ENCODE measurements around the gene THTPA.
"Not testable (repeated sequence)": the region's sequence is repeated elsewhere in the genome, so short reads cannot be mapped to it uniquely, and the experiment has no call there.

THTPA gene

DNA sequence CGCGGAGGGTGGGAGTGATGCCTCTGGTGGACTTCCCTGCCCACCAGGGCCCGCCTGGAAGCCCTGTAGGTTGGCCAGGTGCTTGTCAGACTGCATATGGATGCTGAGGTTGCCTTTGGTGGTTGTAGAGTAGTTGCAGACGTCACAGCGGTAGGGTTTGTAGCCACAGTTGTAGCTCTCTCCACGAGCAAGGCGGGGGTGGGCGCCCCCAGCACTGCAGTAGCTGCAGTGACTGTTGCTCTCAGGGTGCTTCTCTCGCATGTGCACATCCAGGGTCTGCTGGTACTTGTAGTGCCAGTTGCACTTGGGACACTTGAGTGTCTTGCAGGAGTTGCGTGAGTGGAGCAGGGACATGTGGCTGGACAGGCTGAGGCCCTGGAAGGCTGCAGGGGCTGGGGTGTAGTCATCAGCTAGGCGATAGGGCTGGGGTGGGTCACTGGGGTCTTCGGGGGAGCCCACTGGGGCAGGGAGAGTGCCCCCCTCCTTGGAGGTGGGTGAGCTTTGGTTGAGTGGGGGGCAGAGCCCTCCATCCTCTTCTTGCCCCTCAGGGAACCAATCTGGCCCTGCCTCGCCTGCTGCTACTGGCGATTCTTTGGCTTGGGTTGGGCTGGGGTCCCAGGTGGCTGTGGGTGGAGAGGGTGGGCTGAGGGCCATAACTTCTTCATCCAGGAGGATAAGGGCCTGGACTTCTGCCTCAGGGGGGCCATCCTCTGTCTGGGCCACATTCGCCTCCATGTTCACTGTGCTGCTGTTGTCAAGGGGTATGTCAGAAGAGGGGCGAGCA is 22.2 kb upstream of the THTPA start:
- DNase-seq (ENCODE audit: low read depth), result no peak

DNA sequence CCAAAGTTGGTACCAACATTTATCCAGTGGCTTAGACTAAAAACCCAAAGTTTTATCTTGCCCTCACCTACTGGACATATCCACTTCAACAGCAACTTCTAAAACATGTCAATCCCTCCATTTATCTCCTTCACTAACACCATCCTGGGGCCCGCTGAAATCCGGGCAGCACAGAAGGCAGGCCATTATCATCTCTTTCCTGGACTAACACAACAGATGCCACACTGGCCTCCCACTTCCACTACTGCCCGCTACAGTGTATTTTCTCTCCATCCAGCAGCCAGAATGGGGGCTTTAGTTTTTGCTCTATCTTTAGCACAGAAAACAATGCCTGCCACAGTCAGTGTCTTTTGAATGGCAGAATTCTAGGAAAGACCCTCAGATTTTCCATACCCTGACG is 20.1 kb upstream of the THTPA start:
- DNase-seq (ENCODE audit: low read depth), result no peak

GRCh38 chr14:23536494-23536893 is 19.6 kb upstream of the THTPA start:
- DNase-seq (ENCODE audit: low read depth), result no peak

DNA sequence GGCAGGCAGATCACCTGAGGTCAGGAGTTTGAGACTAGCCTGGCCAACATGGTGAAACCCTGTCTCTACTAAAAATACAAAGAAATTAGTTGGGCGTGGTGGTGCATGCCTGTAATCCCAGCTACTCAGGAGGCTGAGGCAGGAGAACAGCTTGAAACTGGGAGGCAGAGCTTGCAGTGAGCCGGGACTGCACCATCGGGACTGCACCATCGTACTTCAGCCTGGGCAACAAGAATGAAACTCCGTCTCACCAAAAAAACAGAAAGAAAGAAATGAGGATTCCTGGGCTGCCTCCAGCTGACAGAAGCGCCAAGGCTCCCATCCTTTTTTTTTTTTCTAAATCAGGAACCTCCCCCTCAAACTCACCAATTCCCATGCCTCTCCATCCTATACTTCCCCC is 19.2 kb upstream of the THTPA start:
- not testable (repeated sequence) for DNase-seq (ENCODE audit: low read depth)

- no peak for DNase-seq (ENCODE audit: low read depth)
These were observed 18.6 kb upstream of the THTPA start for GRCh38 chr14:23537351-23538049.

- DNase-seq (ENCODE audit: low read depth), result no peak
These were observed 17.9 kb upstream of the THTPA start for GRCh38 chr14:23538050-23538718.

DNA sequence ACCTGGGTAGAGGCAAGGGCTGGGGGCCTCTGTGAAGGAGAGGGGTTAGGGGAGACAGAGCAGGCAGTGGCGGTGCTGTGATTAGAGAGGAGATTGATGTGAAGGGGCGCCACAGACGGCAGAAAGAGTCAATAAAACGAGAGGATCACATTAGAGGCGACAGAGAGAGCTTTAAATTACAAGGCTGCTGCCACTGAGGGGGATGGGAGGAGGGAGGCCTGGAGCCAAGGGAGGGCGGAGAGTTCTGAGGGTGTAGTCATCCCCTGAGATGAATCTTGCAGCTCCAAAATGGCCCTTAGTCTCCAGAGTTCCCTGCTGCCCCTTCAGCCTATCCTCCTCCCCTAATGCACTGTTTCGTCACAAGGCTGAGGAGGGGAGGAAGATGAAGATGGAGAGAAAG is 17.3 kb upstream of the THTPA start:
- no peak for DNase-seq (ENCODE audit: low read depth)

- no peak for DNase-seq (ENCODE audit: low read depth)
These were observed 16.6 kb upstream of the THTPA start for GRCh38 chr14:23539248-23540140.

GRCh38 chr14:23540141-23540469 is 16.0 kb upstream of the THTPA start:
- DNase-seq (ENCODE audit: low read depth), result no peak

DNA sequence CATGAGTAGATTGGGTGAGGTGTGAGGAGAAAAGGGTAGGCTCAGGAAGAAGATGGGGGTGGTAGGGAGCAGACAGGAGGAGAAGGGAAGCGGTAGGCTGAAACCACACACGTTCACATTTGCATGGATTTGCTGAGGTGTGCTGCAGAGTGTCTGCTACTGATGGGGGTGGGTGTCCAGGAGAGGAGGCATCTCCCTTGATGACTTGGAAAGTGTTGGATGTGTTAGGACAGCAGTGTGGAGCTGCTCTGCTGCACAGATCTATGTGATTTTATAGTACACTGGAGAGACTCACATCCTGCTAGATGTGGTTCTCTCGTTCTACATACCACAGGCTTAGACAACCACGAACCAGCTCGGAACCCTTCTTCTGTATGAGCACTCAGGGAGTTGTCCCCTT is 13.8 kb upstream of the THTPA start:
- no peak for DNase-seq (ENCODE audit: low read depth)

DNA sequence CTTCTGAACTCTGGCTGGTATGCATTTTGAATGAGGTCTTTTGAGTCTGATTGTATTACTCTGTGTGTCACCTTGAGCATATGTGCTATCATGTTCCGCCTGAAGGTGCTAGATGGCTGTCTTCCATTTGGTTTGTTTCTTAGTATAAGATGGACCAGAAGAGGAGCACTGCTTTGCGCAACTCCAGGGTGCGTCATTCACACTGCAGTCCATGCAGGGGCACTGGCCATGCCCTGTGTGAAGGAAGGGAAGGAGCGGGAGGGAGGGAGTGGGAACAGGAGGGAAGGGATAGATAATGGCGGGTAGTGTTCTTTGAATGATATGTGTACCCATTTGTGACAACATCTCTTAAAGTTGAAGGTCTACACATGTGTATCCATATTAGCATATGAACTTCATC is 12.7 kb upstream of the THTPA start:
- DNase-seq (ENCODE audit: low read depth), result no peak

- no peak for DNase-seq (ENCODE audit: low read depth)
These were observed 11.3 kb upstream of the THTPA start for GRCh38 chr14:23544511-23545447.

- DNase-seq (ENCODE audit: low read depth), result no peak
These were observed 10.2 kb upstream of the THTPA start for GRCh38 chr14:23545740-23546365.

DNA sequence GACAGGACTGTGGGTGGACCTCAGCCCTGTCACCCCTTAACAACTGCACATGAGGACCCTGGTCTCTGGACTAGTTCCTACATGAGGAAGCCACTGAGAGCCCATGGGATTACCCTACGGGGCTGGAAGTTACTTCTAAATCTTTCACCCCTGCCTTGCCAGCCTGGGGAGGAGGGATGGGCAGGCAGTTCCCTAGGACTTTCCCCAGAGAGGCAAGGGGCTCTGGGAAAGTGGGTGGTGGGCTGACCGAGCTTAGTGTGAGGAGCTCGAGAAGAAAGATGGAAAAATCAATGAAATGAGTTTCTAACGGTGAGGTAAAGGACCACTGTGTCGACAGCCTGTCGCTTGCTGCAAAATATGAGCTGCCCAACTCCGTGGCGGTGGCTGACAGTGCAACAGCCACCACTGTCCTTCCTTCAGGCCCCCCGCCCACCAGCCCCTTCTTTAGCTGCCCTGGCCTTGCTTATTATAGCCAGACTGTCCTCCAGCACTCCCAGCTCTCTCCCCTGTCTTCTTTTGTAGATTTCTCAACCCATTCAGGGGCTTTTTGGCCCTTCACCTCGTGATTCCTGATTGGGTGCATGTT is 9.5 kb upstream of the THTPA start:
- no peak for DNase-seq (ENCODE audit: low read depth)

GRCh38 chr14:23547924-23548323 is 8.1 kb upstream of the THTPA start:
- DNase-seq (ENCODE audit: low read depth), result no peak

- no peak for DNase-seq (ENCODE audit: low read depth)
These were observed 7.4 kb upstream of the THTPA start for GRCh38 chr14:23548351-23549318.

- no peak for DNase-seq (ENCODE audit: low read depth)
These were observed 5.8 kb upstream of the THTPA start for GRCh38 chr14:23550131-23550811.

- no peak for DNase-seq (ENCODE audit: low read depth)
These were observed 5.2 kb upstream of the THTPA start for GRCh38 chr14:23550812-23551265.
